Activated CD8-positive, alpha-beta T cell treated with anti-CD3 and anti-CD28 coated beads for 36 hours (primary cell): ENCODE data around the gene WNT7B. TPM values are rescaled to one million over a fixed set of nuclear protein-coding genes. Genes with fewer than 3 reads are reported as not detected.

ENCODE experiments used
- ATAC-seq: fragments of 200-7000 bp; cut with Tn5 transposase; one replicate; pipeline ENCODE4 v1.10.0; 2021; ENCODE audit warnings: mild to moderate bottlenecking, moderate library complexity
- CTCF ChIA-PET: fragments of 350-600 bp; sonication (Branson Sonifier 250); formaldehyde crosslinking; loops from one replicate; lab custom pipeline; 2021; ENCODE audit warnings: antibody characterized with exemption; lab: Charles Lee
- POLR2A ChIA-PET: fragments of 350-600 bp; sonication (Branson Sonifier 250); formaldehyde crosslinking; loops from one replicate; lab custom pipeline; 2021; ENCODE audit warnings: antibody characterized with exemption; lab: Charles Lee
- DNase-seq: peaks from one replicate; pipeline ENCODE4 v3.0.0-alpha.2; 2020
- H3K27ac Mint-ChIP-seq: one replicate; pipeline ENCODE4 v1.8.0; 2021; ENCODE audit warnings: mild to moderate bottlenecking, mixed read lengths
- H3K27me3 Mint-ChIP-seq: one replicate; pipeline ENCODE4 v1.8.0; 2021; ENCODE audit warnings: mixed read lengths
- H3K36me3 Mint-ChIP-seq: one replicate; pipeline ENCODE4 v1.8.0; 2021; ENCODE audit warnings: low read depth, mixed read lengths
- H3K4me1 Mint-ChIP-seq: one replicate; pipeline ENCODE4 v1.8.0; 2021; ENCODE audit warnings: low read depth, mixed read lengths
- H3K4me3 Mint-ChIP-seq: one replicate; pipeline ENCODE4 v1.8.0; 2021; ENCODE audit warnings: mild to moderate bottlenecking, moderate library complexity, mixed read lengths
- H3K9me3 Mint-ChIP-seq: one replicate; pipeline ENCODE4 v1.8.0; 2021; ENCODE audit warnings: mixed read lengths
- CTCF ChIP-seq: fragments of 200-600 bp; IDR thresholded peaks from one replicate; pipeline ENCODE4 v1.8.0; 2022; ENCODE audit warnings: antibody characterized with exemption, mild to moderate bottlenecking
- intact Hi-C: fragments of 100-400 bp; cut with micrococcal nuclease; formaldehyde crosslinking; loops from one replicate; pipeline ENCODE4 v1.10.0; 2022
- total RNA-seq, 2 experiments: library from RNA; stranded (reverse); gene quantifications; one replicate each; pipeline ENCODE4 v1.2.3, GENCODE V29; 2021

WNT7B gene
- total RNA-seq, 2 experiments from 2014 or later: not detected

GRCh38 chr22:46023558-46023981, 46.6 kb upstream of the WNT7B start:
- no peak overlapping the region for H3K27ac Mint-ChIP-seq

GRCh38 chr22:46022881-46023512, 46.0 kb upstream of the WNT7B start:
- H3K4me3 Mint-ChIP-seq: no peak overlapping the region
- ChIA-PET CTCF (interaction anchor here (1.5 to 2.2 kb wide), 3 partner anchors 8 to 50 kb away, joined by 3 to 9 read pairs (median 4); no protein-coding TSS in a partner anchor), POLR2A (no interaction called here)
- no peaks in the 10 kb centered on the region for H3K9me3 Mint-ChIP-seq
- no peak for TF ChIP-seq CTCF
- ATAC-seq: no peak
- no peak overlapping the region for H3K27ac Mint-ChIP-seq
- peaks cover 5% of the 10 kb centered on the region for H3K4me1 Mint-ChIP-seq
- intact Hi-C loops: no loop called here
- peaks cover 23% of the 10 kb centered on the region for H3K27me3 Mint-ChIP-seq
- DNase-seq: no peak
- no peaks in the 10 kb centered on the region for H3K36me3 Mint-ChIP-seq

More at GRCh38 chr22:46023558-46023981, 46.6 kb upstream of the WNT7B start:
- H3K9me3 Mint-ChIP-seq: no peaks in the 10 kb centered on the region
- intact Hi-C loops: no loop called here
- peaks cover 9% of the 10 kb centered on the region for H3K4me1 Mint-ChIP-seq
- TF ChIP-seq CTCF: no peak
- peaks cover 28% of the 10 kb centered on the region for H3K27me3 Mint-ChIP-seq
- DNase-seq (no peak), ATAC-seq (no peak)
- ChIA-PET POLR2A (no interaction called here), CTCF (interaction anchor here (2.2 kb wide), 1 partner anchor 17 kb away, joined by 9 read pairs; no protein-coding TSS in a partner anchor)
- H3K36me3 Mint-ChIP-seq: no peaks in the 10 kb centered on the region
- no peak overlapping the region for H3K4me3 Mint-ChIP-seq

- peaks cover 16% of the 10 kb centered on the region for H3K27me3 Mint-ChIP-seq
- TF ChIP-seq CTCF: no peak
- H3K36me3 Mint-ChIP-seq: no peaks in the 10 kb centered on the region
- no peak overlapping the region for H3K27ac Mint-ChIP-seq
- ChIA-PET POLR2A (interaction anchor here (1.2 kb wide), 1 partner anchor 8 kb away, joined by 3 read pairs; no protein-coding TSS in a partner anchor), CTCF (interaction anchor here (1.1 to 2.6 kb wide), 6 partner anchors 9 to 95 kb away, joined by 3 to 14 read pairs (median 4); no protein-coding TSS in a partner anchor)
- no peak overlapping the region for H3K4me3 Mint-ChIP-seq
- no peak for DNase-seq
- intact Hi-C loops: no loop called here
- peaks cover under 1% of the 10 kb centered on the region for H3K4me1 Mint-ChIP-seq
- no peak for ATAC-seq
- H3K9me3 Mint-ChIP-seq: no peaks in the 10 kb centered on the region
These were observed 44.6 kb upstream of the WNT7B start for GRCh38 chr22:46021577-46021976.

- ChIA-PET POLR2A (interaction anchor here (0.7 kb wide), 1 partner anchor 14 kb away, joined by 3 read pairs; no protein-coding TSS in a partner anchor), CTCF (interaction anchor here (2.6 to 3.6 kb wide), 4 partner anchors 14 to 98 kb away, joined by 13 to 34 read pairs (median 18); no protein-coding TSS in a partner anchor)
These were observed 42.4 kb upstream of the WNT7B start for GRCh38 chr22:46019351-46019750.

More at GRCh38 chr22:46019351-46019750, 42.4 kb upstream of the WNT7B start:
- no peaks in the 10 kb centered on the region for H3K36me3 Mint-ChIP-seq
- DNase-seq (no peak), ATAC-seq (no peak)
- H3K27ac Mint-ChIP-seq: no peak overlapping the region
- no peaks in the 10 kb centered on the region for H3K9me3 Mint-ChIP-seq
- no peak for TF ChIP-seq CTCF
- no peak overlapping the region for H3K4me3 Mint-ChIP-seq
- H3K4me1 Mint-ChIP-seq: no peaks in the 10 kb centered on the region
- intact Hi-C loops: no loop called here
- H3K27me3 Mint-ChIP-seq: no peaks in the 10 kb centered on the region
